HG02798 (cell line): ENCODE results near the gene TMEM47.

Experiments
- ATAC-seq: cut with Tn5 transposase; IDR thresholded peaks from one replicate; pipeline ENCODE4 v1.9.1; 2021; ENCODE audit warnings: mild to moderate bottlenecking; ENCODE audit not compliant: unreplicated experiment, poor library complexity

Gene TMEM47

GRCh38 chrX:34586346-34586911 lies 70.7 kb downstream of the TMEM47 start:
- ATAC-seq, result no peak

- no peak for ATAC-seq
Measured at GRCh38 chrX:34585561-34585960, 71.5 kb downstream of the TMEM47 start.

- ATAC-seq, result no peak
Measured at GRCh38 chrX:34584781-34585180, 72.3 kb downstream of the TMEM47 start.

GRCh38 chrX:34580069-34580468 lies 77.0 kb downstream of the TMEM47 start:
- no peak for ATAC-seq

- no peak for ATAC-seq
Measured at GRCh38 chrX:34578237-34578636, 78.8 kb downstream of the TMEM47 start.
